HG03342 (cell line): ENCODE results near the gene ZNF714.
A peak's percentile ranks its signal among the peaks of the same experiment; 100 is the strongest.
"Not testable (repeated sequence)": the region's sequence is repeated elsewhere in the genome, so short reads cannot be mapped to it uniquely, and the experiment has no call there.

ENCODE experiments used
- ATAC-seq: cut with Tn5 transposase; IDR thresholded peaks from one replicate; pipeline ENCODE4 v1.9.1; 2021; ENCODE audit warnings: mild to moderate bottlenecking, moderate library complexity; ENCODE audit not compliant: unreplicated experiment

The ZNF714 gene

DNA sequence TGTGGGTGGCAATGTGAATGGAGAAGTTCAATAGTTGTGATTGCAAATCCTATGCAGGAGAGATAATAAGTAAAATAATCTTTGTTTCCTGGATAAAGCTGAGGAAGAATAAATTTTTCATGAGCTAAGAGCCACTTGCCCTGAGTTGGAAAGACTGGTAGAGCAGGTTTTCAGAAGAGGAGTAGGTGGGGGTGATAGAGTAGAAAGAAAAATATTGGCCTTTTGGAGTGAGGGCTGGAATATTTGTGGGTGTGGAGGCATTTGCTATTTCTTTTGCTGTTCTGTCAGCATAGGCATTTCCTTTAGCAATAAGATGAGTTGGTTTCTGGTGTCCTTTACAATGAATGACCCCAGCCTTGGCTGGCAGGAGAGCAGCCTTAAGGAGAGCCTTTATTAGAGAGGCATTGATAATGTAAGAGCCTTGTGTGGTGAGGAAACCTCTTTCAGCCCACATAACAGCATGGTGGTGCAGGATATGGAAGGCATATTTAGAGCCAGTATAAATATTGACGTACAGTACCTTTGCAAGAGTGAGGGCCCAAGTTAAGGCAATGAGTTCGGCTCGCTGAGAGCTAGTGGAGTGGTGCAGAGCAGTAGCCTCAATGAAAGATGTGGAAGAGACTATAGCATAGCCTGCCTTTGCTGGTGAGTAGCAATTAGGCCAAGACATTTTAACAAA, 48.2 kb downstream of the ZNF714 start:
- no peak for ATAC-seq

- ATAC-seq = no peak
Observed at GRCh38 chr19:21133633-21134032, 51.6 kb downstream of the ZNF714 start.

DNA sequence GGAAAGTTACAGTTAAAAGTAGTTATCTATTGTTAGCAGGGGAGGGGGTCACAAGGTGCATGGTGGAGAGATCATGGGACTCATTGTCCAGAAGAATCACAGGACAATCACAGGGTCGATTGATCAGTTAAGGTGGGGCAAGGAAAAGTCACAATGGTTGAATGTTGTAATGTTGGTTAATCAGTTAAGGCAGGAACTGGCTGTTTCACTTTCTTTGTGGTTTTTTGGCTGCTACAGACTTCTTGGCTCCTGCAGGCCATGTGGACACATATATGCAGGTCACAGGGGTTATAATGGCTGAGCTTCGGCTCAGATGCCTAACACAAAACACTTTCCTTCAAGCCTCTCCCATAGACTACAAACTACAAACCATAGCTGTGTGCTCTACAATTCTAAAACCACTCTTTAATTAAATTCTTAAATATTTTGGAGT, 52.9 kb downstream of the ZNF714 start:
- no peak for ATAC-seq

DNA sequence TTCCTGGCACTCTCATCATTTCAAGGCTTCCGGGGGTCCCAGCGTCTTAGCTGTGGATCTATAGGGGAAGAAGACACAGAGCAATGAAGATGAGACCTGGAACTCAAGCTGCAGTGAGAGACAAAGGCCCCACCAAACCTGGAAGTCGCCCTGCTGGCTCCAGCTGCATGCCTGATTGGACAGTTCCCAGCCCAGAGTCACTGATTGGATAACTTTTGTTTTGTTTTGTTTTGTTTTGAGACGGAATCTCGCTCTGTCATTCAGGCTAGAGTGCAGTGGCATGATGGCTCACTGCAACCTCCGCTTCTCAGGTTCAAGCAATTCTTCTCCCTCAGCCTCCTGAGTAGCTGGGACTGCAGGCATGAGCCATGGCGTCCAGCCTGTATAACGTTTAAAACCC, 53.4 kb downstream of the ZNF714 start:
- no peak for ATAC-seq

GRCh38 chr19:21138130-21138529, 56.1 kb downstream of the ZNF714 start:
- no peak for ATAC-seq

GRCh38 chr19:21141006-21141405, 59.0 kb downstream of the ZNF714 start:
- not testable (repeated sequence) for ATAC-seq

DNA sequence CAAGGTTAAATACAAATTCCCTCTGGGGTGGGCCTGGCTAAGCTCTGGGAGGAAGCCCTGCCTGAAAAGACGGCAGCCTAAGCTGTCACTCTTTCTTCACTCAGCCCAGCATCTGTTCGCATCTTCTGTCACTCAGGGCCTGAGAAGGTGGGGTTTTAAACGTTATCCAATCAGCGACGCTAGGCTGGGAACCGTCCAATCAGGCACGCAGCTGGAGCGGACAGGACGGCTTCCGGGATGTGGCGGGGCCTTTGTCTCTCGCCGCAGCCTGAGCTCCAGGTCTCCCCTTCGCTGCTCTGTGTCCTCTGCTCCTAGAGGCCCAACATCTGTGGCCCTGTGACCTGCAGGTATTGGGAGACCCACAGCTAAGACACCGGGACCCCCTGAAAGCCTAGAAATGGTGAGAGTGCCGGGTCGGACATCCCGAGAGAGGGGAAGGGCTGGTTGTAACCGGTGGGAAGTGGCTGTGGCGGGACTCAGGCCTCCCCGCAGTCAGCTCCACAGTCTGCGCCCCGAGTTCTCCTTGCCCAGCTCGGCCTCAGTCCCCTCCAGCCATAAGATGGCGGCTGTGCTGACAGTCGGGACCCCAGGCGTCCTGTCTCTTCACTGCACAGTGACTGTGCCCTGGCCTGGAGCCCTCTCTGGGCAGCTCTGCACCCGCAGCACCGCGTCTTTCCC, 59.9 kb downstream of the ZNF714 start, which contains the start of gene ZNF431:
Gene ZNF431 (plus strand): TSS at position 254 of the 678 bp plus-strand sequence. CDS start 144 bp downstream, at position 398.
- ATAC-seq = peak; percentile 99

DNA sequence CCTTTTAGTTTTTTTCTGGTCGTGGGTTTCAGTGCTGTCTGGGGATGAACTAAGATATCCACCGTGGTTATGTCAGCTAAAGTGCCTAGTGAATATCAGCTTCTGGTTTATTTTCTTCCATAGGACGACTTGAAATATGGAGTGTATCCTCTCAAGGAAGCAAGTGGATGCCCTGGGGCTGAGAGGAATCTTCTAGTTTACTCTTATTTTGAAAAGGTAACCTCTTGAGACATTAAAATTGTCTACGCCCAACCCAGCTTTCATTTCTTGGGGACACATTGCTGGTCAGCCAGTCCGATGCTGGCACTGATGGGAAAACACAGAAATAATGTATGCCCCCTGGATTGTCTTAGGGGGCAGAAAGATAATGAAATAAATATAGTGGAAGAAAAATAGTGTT, 61.4 kb downstream of the ZNF714 start:
- ATAC-seq = no peak

GRCh38 chr19:21143854-21144253, 61.9 kb downstream of the ZNF714 start:
- ATAC-seq = no peak

- no peak for ATAC-seq
Observed at GRCh38 chr19:21147540-21147939, 65.5 kb downstream of the ZNF714 start.

GRCh38 chr19:21148681-21149080, 66.7 kb downstream of the ZNF714 start:
- no peak for ATAC-seq

- ATAC-seq = no peak
Observed at GRCh38 chr19:21149877-21150276, 67.9 kb downstream of the ZNF714 start.

GRCh38 chr19:21151460-21151859, 69.5 kb downstream of the ZNF714 start:
- ATAC-seq = no peak

- ATAC-seq = no peak
Observed at GRCh38 chr19:21158523-21159135, 76.6 kb downstream of the ZNF714 start.

- ATAC-seq = no peak
Observed at GRCh38 chr19:21164541-21164940, 82.5 kb downstream of the ZNF714 start.

- no peak for ATAC-seq
Observed at GRCh38 chr19:21166436-21166835, 84.4 kb downstream of the ZNF714 start.
